TTC549 (cell line): ENCODE data around the gene ST6GAL1.

Experiments
- FAIRE-seq: peaks from 2 replicates; lab custom pipeline; 2012; peaks lifted over from hg19 to GRCh38; lab: Jason Lieb, UNC

ST6GAL1 gene

DNA sequence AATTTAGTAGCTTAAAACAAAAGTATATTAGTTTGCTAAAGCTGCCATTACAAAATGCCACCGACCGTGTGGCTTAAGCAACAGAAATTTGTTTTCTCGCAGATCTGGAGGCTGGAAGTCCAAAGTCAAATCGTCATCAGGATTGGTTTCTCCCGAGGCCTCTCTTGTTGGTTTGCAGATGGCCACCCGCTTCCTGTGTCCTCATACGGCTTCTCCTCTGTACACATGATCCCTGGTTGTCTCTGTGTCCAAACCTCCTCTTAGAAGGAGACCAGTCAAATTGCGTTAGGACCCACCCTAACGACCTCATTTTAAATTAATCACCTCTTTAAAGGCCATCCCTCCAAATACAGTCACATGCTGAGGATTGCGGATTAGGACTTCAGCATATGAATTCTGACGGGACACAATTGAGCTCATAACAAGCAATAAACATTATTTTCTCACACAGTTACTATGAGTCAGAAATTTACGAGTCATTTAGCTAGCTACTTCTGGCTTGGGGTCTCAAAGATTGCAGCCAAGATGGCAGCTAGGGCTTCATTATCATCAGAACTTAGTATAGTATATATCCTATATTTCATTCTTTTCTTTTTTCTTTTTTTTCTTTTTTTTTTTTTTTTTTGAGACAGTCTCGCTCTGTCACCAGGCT is 150.6 kb downstream of the ST6GAL1 start:
- FAIRE-seq: no peak

DNA sequence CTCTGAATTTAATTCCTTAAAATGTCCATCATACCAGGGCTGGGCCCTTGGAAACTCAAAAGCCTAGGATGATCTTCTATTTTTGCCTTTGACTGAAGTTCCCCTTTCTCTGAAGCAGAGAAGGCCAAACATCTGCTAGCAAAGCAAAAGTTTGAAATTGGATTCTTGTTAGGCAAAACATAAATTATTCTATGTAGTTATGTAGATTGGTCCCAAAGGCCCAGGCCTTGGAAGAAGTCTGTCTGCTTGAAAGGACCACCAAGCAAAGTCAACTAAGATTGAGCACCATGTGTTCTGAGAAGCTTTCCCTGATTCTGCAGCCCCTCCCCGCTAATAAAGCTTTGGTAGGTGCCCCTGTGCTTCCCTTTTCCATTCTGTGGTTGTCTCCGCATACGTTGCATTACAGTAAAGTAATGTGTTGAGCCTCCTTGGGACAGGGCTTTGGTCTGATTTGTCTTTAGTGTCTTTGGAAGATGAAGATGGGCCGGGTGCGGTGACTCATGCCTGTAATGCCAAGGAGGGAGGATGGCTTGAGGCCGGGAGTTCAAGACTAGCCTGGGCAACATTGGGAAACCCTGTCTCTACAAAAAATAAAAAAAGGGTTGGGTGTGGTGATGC is 152.5 kb downstream of the ST6GAL1 start:
- no peak for FAIRE-seq

DNA sequence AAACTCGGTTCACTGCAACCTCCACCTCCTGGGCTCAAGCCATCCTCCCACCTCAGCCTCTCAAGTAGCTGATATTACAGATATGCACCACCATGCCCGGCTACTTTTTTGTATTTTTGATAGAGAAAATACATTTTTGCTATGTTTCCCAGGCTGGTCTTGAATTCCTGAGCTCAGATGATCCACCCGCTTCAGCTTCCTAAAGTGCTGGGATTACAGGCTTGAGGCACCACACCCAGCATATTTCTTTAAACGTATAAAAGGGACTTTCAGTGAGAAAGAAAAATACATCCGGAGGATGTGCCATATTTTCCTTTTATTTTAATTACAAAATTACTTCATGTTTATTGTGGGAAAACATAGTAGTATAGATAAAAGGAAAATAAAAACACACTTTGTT is 153.8 kb downstream of the ST6GAL1 start:
- FAIRE-seq: no peak

DNA sequence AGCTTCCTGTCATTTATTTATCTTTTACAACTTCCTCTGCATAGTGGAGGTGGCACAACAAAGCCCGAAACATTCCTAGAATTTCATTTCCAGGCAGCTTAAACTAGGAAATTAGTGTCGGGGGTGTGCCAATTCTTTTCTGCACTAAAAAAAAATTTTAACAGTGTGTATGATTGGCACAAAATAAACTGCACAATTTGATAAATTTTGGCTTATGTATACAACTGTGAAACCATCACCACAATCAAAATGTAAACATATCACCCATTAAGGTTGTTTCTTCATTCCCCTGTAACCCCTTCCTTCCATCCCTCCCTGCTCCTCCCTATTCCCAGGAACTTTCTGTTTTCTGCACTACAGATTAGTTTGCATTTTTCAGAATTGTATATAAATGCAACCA is 154.3 kb downstream of the ST6GAL1 start:
- no peak for FAIRE-seq

DNA sequence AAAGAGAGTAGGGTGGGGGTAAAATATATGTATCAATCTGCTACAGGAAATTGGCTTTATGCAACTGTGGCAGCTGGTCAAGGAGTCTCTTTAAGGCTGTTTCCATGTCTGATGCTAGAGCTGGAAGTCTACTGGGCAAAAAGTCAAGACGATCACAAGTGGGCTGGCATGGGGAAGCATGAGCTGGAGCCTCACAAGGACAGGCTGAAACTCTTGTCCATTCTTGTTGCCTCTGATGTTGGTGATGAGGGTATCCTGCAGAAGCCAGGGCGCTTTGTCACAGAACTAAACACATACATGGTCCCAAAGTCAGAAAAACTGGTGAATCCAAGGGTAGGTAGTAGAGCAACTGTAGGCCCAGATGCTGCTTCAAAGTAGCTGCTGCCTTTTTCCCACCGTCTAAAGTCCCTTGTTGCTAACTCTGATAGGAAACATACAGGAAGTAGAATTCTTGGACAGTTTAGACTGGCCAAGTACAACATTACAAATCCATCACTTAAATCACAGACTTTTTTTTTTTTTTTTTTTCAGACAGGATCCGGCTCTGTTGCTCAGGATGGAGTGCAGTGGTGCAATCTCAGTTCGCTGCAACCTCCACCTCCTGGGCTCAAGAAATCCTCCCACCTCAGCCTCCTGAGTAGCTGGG is 154.8 kb downstream of the ST6GAL1 start:
- FAIRE-seq: no peak

DNA sequence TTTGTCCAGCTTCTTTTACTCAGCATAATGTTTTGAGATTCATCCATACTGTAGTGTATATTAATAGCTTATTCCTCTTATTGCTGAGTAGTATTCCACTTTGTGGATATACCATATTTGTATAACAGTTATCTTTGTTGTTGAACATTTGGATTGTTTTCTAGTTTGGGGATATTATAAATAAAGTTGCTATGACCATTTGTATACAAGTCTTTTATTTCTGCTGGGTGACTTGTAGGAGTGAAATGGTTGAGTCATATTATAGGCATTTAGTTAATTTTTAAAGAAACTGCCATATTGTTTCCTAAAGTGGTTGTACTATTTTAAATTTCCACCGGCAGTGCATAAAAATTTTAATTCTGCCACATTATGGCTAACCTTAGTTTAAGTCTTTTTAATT is 155.6 kb downstream of the ST6GAL1 start:
- FAIRE-seq: no peak

DNA sequence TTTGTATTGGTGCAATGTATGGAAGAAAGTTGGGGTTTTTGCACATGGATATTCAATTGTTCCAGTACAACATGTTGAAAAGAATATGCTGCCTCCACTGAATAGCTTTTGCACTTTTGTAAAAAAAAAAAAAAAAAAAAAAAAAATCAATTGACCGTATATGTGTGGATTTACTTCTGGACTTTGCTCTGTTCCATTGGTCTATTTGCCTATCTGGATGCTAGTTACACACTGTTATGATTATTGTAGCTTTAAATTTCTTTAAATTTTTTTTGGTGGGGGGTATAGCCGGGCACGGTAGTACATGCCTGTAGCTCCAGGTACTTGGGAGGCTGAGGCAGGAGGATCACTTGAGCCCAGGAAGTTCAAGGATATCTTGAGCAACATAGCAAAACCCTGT is 156.5 kb downstream of the ST6GAL1 start:
- no peak for FAIRE-seq

DNA sequence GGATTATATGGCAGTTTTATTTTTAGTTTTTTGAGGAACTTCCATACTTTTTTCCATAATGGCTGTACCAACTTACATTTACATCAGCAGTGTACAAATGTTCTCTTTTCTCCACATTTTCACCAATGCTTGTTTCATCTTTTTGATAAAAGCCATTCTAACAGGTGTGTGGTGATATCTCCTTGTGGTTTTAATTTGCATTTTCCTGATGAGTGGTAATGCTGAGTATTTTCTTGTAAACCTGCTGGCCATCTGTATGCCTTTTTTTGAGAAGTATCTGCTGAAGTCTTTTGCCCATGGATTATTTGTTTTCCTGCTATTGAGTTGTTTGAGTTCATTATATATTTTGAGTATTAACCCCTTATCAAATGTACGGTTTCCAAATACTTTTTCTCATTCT is 158.4 kb downstream of the ST6GAL1 start:
- FAIRE-seq: no peak

DNA sequence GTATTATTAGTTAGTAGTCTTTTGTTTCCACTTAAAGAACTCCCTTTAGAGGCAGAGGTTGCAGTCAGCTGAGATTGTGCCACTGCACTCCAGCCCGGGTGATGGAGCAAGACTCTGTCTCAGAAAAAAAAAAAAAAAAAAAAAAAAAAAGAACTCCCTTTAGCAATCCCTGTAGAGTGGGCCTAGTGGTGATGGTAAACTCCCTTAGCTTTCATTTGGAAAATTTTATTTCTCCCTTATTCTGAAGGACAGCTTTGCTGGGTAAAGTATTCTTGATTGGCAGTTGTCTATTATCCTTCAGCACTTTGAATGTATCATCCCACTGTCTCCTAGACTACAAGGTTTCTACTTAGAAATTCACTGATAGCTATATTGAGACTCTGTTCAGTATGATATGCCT is 163.0 kb downstream of the ST6GAL1 start:
- FAIRE-seq: no peak

DNA sequence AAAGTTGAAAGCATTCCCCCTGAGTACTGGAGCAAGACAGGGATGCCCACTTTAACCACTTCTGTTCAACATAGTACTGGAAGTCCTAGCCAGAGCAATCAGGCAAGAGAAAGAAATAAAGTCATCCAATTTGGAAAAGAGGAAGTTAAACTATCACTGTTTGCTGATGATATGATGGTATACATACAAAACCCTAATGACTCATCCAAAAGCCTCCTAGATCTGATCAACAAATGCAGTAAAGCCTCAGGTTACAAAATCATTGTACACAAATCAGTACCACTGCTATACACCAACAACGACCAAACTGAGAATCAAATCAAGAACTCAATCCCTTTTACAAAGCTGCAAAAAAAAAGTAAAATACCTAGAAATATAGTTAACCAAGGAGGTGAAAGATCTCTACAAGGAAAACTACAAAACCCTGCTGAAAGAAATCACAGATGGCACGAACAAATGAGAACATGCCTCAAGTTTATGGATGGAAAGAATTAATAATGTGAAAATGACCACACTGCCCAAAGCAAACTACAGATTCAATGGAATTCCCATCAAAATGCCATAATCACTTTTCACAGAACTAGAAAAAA is 168.7 kb downstream of the ST6GAL1 start:
- FAIRE-seq: no peak

DNA sequence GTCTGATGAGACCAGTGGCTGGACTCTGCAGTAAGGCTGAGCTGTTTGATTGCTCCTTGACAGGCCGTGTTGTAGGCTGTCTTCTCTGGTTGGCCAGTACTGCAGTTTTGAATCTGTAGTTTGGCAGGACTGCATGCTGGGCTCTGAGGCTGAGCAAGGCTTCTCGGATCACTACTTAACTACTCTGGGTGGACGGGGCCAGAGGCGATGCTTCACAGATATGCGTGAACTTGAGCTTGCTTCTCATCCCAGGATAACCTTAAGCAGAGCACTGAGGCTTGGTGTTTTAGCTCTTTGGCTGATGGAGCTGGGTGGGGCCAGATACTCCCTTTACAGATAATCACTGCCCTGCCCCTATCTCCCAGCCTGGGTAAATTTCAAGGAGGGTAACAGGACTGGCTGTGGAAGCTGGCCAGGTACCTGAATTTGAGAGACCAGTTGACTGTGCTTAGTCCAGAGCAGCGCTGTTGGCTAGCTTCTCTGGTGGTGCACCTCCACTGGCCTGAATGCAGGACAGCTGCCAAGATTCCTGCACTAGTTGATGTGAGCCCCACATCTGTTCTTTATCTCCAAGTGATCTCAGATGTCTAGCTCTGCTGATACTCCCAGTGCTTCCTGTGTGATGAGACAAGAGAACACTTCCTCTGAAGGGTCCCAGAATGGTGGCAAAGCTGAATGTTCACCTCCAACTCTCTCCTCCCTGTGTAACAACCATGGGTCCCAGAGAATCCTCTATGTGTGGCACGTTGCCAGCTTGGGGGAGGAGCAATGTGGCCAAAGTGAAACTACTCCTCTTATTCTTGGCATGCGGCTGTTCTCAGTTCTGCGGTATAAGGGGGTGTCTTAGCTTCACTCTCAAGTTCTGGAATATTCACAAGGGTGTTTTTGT is 171.1 kb downstream of the ST6GAL1 start:
- no peak for FAIRE-seq

DNA sequence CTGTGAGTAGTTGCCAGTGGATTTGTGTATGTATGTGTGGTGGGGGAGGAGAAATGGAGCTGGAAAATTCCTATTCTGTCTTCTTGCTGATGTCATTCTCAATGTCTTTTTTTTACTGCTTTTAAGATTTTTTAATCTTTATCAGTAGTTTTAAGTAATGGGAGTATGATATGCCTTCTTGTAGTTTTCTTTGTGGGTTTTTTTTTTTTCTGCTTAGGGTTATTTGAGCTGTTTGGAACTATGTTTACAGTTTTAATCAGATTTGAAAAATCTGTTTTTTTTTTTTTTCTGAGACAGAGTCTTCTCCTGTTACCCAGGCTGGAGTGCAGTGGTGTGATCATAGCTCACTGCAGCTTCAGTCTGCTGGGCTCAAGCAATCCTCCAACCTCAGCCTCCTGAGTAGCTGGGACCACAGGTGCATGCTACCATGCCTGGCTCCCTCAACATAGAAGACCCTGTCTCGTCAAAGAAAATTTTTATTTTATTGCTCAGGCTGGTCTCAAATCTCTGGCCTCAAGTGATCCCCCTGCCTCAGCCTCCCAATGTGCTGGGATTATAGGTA is 171.8 kb downstream of the ST6GAL1 start:
- FAIRE-seq: no peak

DNA sequence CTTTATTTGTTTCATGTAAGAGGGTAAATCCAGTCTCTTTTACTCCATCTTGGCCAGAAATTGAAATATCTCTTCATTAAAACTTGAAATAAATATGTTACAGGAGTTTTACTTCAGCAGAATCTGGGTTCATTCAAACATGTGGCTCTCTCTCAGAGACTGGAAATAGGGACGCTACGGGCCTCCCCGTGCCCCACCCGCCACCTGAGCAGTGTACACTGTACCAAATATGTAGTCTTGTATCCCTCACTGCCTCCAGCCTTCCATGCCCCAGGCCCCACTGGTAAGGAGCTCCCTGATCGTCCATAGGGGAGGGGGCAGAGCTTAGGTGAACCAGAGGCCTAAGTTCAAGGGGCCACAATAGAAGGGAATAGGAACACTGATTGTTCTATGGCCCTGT is 172.9 kb downstream of the ST6GAL1 start:
- no peak for FAIRE-seq

DNA sequence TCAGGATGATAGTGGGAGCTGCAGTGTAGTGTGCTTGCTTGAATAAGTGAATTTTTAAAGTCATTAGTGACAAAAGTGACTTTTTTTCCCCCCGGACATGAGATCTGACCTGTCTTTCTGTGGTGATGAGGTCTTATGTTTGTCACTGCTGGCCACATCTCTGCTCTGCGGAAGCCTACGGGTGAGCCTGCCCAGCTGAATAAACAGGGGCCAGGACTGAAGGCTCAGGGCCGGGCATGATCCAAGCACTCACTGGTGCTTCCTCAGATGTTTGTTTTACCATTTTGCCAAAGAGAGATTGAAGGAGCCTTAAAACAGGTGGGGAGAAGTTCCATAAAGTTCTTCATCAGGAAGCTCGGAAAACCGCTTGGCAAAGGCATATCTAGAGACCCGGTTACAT is 174.0 kb downstream of the ST6GAL1 start:
- no peak for FAIRE-seq

DNA sequence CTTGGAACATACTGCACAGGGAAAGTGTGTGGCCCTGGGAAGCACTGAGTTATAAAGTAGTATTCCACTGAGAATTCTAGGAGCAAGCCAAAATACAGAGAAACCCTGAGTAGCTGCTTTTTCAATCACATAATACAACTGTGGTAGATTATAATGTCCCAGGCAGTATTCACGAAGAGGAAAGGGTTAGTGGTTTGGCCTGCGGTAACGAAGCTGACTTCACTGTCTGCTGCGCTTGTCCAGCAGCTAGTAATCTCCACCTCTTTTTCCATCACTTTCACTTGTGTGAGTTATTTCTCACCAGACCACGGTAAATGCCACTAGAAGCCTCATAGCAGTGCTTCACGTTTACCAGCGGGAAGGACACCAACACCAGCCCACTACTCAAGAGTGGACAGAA is 174.6 kb downstream of the ST6GAL1 start:
- FAIRE-seq: no peak

DNA sequence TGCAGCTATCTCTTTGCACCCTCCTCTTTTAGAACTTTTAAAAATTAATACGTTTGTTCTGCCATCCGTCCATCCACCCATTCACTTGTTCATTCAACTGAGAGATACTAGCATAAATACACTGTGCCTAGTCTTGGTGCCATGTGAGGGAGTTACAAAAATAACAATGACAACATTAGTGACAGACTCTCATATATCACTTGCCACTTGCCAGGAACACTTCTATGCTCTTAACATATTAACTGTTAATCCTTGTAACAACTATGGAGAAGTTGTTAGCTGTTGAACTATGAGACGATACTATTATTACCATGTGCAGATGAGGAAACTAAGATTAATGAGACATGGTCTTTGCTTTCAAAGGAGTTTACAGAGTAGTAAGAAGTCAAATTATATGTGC is 175.4 kb downstream of the ST6GAL1 start:
- no peak for FAIRE-seq

DNA sequence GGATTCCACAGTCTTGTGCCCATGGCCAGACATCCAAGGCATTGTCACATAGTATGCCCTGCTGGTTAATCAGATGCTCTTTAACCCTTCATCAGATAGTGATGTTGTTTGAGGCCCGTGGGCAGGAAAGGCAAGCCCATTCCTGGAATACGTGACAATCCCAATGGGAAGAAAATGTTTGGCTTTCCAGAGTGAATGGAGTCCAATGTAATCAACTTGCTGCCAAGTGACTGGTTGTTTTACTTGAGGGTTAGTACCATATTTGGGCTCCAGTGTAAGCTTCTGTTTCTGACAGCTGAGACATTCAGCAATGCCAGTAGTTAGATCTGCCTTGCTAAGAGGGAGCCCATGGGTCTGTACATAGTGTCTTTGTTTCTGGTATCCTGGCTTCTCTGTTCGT is 177.7 kb downstream of the ST6GAL1 start:
- no peak for FAIRE-seq

DNA sequence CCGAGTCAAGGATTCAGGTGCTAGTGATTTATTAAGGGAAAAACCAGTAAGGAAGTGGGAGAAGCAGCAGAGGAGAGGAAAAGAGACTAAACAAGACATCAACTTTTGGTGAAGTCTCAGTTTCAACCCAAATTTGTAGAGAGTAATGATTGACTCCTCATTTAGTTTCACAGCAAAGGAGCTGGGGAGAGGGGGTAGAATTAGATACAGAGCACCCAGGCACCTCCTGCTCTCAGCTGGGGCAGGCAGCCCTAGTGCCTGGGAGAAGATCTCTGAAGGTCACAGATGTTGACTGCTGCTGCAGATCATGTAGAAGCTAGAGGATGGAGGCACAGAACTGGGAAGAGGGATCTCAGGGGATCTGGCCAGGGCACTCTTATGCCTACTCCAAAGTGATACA is 179.8 kb downstream of the ST6GAL1 start:
- FAIRE-seq: no peak

DNA sequence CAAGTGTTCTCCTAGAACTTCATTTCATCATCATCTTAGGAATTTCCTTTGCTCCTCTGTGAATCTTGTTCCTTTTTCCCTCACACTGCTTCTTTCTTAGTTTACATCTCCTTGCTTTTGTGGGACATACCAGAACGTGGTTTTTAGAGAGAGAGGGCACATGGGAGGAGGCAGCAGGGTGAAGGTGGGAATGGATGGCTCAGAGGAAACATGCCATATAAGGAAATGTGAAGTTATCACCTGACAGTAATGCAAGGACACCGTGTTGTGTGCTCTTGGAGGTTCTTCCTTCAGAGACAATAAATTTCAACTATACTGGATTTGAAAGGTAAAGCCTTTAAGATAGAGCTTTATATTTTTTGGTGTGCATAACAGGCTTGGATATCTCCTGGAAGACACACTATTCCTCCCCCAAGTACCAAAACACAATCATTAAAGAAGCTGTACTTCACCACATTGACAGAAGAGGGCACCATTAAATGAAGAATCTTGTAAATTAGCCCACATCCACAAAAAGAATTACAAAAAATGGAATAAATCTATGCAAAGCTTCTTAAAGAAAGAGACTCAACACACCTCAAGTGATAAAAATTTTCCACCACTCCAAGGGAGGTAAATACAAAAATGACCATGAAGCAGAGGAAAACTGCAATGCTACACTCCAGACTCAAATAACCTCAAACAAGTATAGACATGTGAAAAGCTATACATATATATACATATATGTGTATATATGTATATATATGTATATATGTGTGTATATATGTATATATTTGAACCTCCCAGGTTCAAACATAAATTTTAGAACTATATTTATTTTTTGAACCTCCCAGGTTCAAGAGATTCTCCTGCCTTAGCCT is 182.8 kb downstream of the ST6GAL1 start:
- FAIRE-seq: peak; percentile 76

DNA sequence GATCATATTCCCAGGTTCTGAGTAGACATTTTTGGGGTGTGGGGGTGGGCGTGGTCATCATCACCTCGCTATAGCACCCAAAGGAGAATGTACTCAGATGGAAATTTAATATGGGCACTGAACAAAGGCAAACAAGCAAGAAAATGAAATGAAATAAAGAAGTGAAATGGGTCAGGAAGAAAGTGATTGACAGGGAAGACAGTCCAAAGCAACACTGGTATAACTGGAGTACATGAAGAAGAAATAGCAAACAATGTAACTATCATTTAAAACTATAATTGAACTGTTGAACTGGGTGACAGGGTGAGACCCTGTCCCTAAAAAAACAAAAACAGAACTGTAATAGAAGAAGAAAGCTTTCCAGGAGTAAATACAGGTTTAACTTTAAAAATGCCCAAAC is 184.2 kb downstream of the ST6GAL1 start:
- FAIRE-seq: no peak

DNA sequence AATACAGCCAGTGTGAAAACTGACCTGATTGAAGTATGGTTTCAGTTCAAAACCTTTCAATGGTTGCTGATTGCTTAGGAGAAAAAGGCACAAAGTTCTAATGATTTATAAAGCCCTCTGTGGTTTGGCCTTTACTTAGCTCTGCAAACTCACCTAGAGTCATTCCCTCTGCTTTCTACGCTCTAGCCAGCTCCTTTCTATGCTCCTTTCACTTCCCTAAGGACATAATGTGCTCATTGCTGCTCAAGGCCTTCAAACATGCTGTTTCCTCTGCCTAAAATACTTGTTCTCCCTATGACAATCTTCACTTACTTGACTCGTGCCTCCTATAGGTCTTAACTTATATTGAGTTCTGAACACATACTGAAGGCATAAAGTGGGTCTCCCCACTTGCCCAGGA is 190.0 kb downstream of the ST6GAL1 start:
- no peak for FAIRE-seq
